NOMO-1 (cell line): ENCODE measurements around the gene ARID1A.
"Not testable (repeated sequence)": the region's sequence is repeated elsewhere in the genome, so short reads cannot be mapped to it uniquely, and the experiment has no call there.

Experiments
- DNase-seq, 2 experiments: peaks; one replicate each; lab custom pipeline; 2025; ENCODE audit not compliant: unreplicated experiment in 2 of 2; lab: John Stamatoyannopoulos, UW

Gene ARID1A

GRCh38 chr1:26697431-26697977 lies 1.7 kb downstream of the ARID1A start:
- DNase-seq, result no peak

- peak; percentile 48 to 90 for DNase-seq
Observed at GRCh38 chr1:26697978-26698849, 2.4 kb downstream of the ARID1A start.

GRCh38 chr1:26700711-26701110 lies 4.9 kb downstream of the ARID1A start:
- DNase-seq, result no peak

GRCh38 chr1:26701266-26701994 lies 5.6 kb downstream of the ARID1A start:
- DNase-seq, result no peak

GRCh38 chr1:26701995-26702679 lies 6.3 kb downstream of the ARID1A start:
- DNase-seq, result no peak

GRCh38 chr1:26702680-26703038 lies 6.8 kb downstream of the ARID1A start:
- no peak for DNase-seq

- no peak for DNase-seq
Observed at GRCh38 chr1:26703478-26703877, 7.7 kb downstream of the ARID1A start.

GRCh38 chr1:26704629-26705028 lies 8.8 kb downstream of the ARID1A start:
- no peak for DNase-seq

GRCh38 chr1:26705227-26705626 lies 9.4 kb downstream of the ARID1A start:
- not testable (repeated sequence) for DNase-seq

- no peak for DNase-seq
Observed at GRCh38 chr1:26705788-26706311, 10.0 kb downstream of the ARID1A start.

- no peak for DNase-seq
Observed at GRCh38 chr1:26706315-26706714, 10.5 kb downstream of the ARID1A start.

- no peak for DNase-seq
Observed at GRCh38 chr1:26710811-26711210, 15.0 kb downstream of the ARID1A start.

- no peak for DNase-seq
Observed at GRCh38 chr1:26711777-26712176, 16.0 kb downstream of the ARID1A start.

- DNase-seq, result no peak
Observed at GRCh38 chr1:26717017-26717491, 21.2 kb downstream of the ARID1A start.

GRCh38 chr1:26719205-26719604 lies 23.4 kb downstream of the ARID1A start:
- DNase-seq, result no peak

- no peak for DNase-seq
Observed at GRCh38 chr1:26721669-26722355, 26.0 kb downstream of the ARID1A start.

- DNase-seq, result no peak
Observed at GRCh38 chr1:26723013-26723991, 27.5 kb downstream of the ARID1A start.

GRCh38 chr1:26724118-26724517 lies 28.3 kb downstream of the ARID1A start:
- no peak for DNase-seq

GRCh38 chr1:26724926-26725325 lies 29.1 kb downstream of the ARID1A start:
- DNase-seq, result no peak
